ENCODE data around the gene C2CD2.
A peak's percentile ranks its signal among the peaks of the same experiment; 100 is the strongest.

The C2CD2 gene

GRCh38 chr21:41903559-41904351 lies 50.1 kb downstream of the C2CD2 start:
- DNase-seq = no peak

- no peak for DNase-seq
Measured at GRCh38 chr21:41902946-41903345, 50.9 kb downstream of the C2CD2 start.

GRCh38 chr21:41901782-41902181 lies 52.0 kb downstream of the C2CD2 start:
- no peak for DNase-seq

- DNase-seq = no peak
Measured at GRCh38 chr21:41901099-41901498, 52.7 kb downstream of the C2CD2 start.

- no peak for DNase-seq
Measured at GRCh38 chr21:41900401-41900800, 53.4 kb downstream of the C2CD2 start.

- no peak for DNase-seq
Measured at GRCh38 chr21:41899426-41900202, 54.2 kb downstream of the C2CD2 start.

GRCh38 chr21:41898998-41899397 lies 54.8 kb downstream of the C2CD2 start:
- no peak for DNase-seq

GRCh38 chr21:41897700-41898099 lies 56.1 kb downstream of the C2CD2 start:
- peak; percentile 47 for DNase-seq

GRCh38 chr21:41897047-41897669 lies 56.7 kb downstream of the C2CD2 start:
- DNase-seq = no peak

GRCh38 chr21:41895643-41896493 lies 58.0 kb downstream of the C2CD2 start:
- DNase-seq = no peak

GRCh38 chr21:41894922-41895557 lies 58.8 kb downstream of the C2CD2 start:
- DNase-seq = no peak

- DNase-seq = no peak
Measured at GRCh38 chr21:41894511-41894910, 59.3 kb downstream of the C2CD2 start.

GRCh38 chr21:41892726-41893125 lies 61.1 kb downstream of the C2CD2 start:
- DNase-seq = no peak

GRCh38 chr21:41891132-41891531 lies 62.7 kb downstream of the C2CD2 start:
- no peak for DNase-seq

GRCh38 chr21:41890355-41890754 lies 63.5 kb downstream of the C2CD2 start:
- no peak for DNase-seq

GRCh38 chr21:41888749-41889376 lies 65.0 kb downstream of the C2CD2 start:
- DNase-seq = no peak

- DNase-seq = no peak
Measured at GRCh38 chr21:41887667-41888066, 66.2 kb downstream of the C2CD2 start.

- no peak for DNase-seq
Measured at GRCh38 chr21:41886328-41886727, 67.5 kb downstream of the C2CD2 start.

GRCh38 chr21:41885341-41886024 lies 68.3 kb downstream of the C2CD2 start:
- DNase-seq = no peak

- DNase-seq = no peak
Measured at GRCh38 chr21:41884501-41885030, 69.3 kb downstream of the C2CD2 start.

- no peak for DNase-seq
Measured at GRCh38 chr21:41883582-41883981, 70.2 kb downstream of the C2CD2 start.

Data from NCI-H345 (cell line).